ENCODE data around the gene CACNA1C. TPM values are rescaled to one million over a fixed set of nuclear protein-coding genes. Genes with fewer than 3 reads are reported as not detected.

CACNA1C gene
- total RNA-seq, 2 donors from 2014 or later, result 70.0 to 127 TPM

- H3K4me1 ChIP-seq (ENCODE audit: control insufficient read depth in 1 of 2, low read depth in 2 of 2), result no peaks in the 10 kb centered on the region
- no peak for TF ChIP-seq CTCF (IDR thresholded peaks at IDR 0.05)
- H3K27me3 ChIP-seq (replicated peaks; ENCODE audit: insufficient read depth), result no peaks in the 10 kb centered on the region
- no peak for DNase-seq (ENCODE audit: low spot score)
- no peak overlapping the region for H3K27ac ChIP-seq
- no peak for ATAC-seq (ENCODE audit: insufficient number of reproducible peaks, low FRiP score, low read depth)
- no peaks in the 10 kb centered on the region for H3K9me3 ChIP-seq
- no peaks in the 10 kb centered on the region for H3K36me3 ChIP-seq
- no peak overlapping the region for H3K4me3 ChIP-seq
These were observed 451.0 kb downstream of the CACNA1C start for GRCh38 chr12:2503762-2504161.

GRCh38 chr12:2504577-2504976 is 451.8 kb downstream of the CACNA1C start:
- H3K27me3 ChIP-seq (replicated peaks; ENCODE audit: insufficient read depth), result no peaks in the 10 kb centered on the region
- H3K4me3 ChIP-seq, result no peak overlapping the region
- ATAC-seq (ENCODE audit: insufficient number of reproducible peaks, low FRiP score, low read depth) (no peak), DNase-seq (ENCODE audit: low spot score) (no peak)
- H3K27ac ChIP-seq, result no peak overlapping the region
- H3K36me3 ChIP-seq, result no peaks in the 10 kb centered on the region
- no peaks in the 10 kb centered on the region for H3K4me1 ChIP-seq (ENCODE audit: control insufficient read depth in 1 of 2, low read depth in 2 of 2)
- H3K9me3 ChIP-seq, result no peaks in the 10 kb centered on the region
- no peak for TF ChIP-seq CTCF (IDR thresholded peaks at IDR 0.05)

GRCh38 chr12:2507814-2508213 is 455.0 kb downstream of the CACNA1C start:
- Histone ChIP-seq H3K9me3 (no peaks in the 10 kb centered on the region), H3K4me3 (no peak overlapping the region), H3K36me3 (peaks cover under 1% of the 10 kb centered on the region), H3K27me3 (replicated peaks; ENCODE audit: insufficient read depth) (no peaks in the 10 kb centered on the region), H3K4me1 (ENCODE audit: control insufficient read depth in 1 of 2, low read depth in 2 of 2) (no peaks in the 10 kb centered on the region), H3K27ac (no peak overlapping the region)
- no peak for TF ChIP-seq CTCF (IDR thresholded peaks at IDR 0.05)
- DNase-seq (ENCODE audit: low spot score) (no peak), ATAC-seq (ENCODE audit: insufficient number of reproducible peaks, low FRiP score, low read depth) (no peak)

DNA sequence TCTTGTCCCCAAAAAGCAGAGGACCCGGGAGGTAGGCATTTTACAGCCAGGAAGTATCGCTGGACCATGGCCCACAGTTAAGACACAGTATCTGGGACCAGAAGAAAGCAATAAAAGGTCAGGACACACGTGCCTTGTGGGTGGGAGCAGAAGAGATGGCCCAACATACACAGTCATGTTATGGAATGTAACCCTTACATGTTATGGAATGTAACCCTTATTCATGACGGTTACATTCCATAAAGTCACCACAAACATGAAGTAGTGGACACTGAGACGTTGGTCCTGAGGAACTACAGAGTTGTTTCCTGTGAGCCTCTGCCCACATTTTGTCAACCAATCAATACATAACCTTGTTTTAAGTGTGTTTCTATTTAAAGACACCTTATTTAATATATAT is 456.4 kb downstream of the CACNA1C start:
- DNase-seq (ENCODE audit: low spot score), result no peak
- Histone ChIP-seq H3K27ac (no peak overlapping the region), H3K36me3 (peaks cover 11% of the 10 kb centered on the region), H3K27me3 (replicated peaks; ENCODE audit: insufficient read depth) (no peaks in the 10 kb centered on the region), H3K9me3 (no peaks in the 10 kb centered on the region), H3K4me1 (ENCODE audit: control insufficient read depth in 1 of 2, low read depth in 2 of 2) (no peaks in the 10 kb centered on the region), H3K4me3 (no peak overlapping the region)
- no peak for TF ChIP-seq CTCF (IDR thresholded peaks at IDR 0.05)
- no peak for ATAC-seq (ENCODE audit: insufficient number of reproducible peaks, low FRiP score, low read depth)

GRCh38 chr12:2510045-2510444 is 457.3 kb downstream of the CACNA1C start:
- no peaks in the 10 kb centered on the region for H3K27me3 ChIP-seq (replicated peaks; ENCODE audit: insufficient read depth)
- no peak for TF ChIP-seq CTCF (IDR thresholded peaks at IDR 0.05)
- H3K36me3 ChIP-seq, result peaks cover 13% of the 10 kb centered on the region
- no peak for ATAC-seq (ENCODE audit: insufficient number of reproducible peaks, low FRiP score, low read depth)
- no peaks in the 10 kb centered on the region for H3K9me3 ChIP-seq
- H3K4me1 ChIP-seq (ENCODE audit: control insufficient read depth in 1 of 2, low read depth in 2 of 2), result no peaks in the 10 kb centered on the region
- H3K27ac ChIP-seq, result no peak overlapping the region
- H3K4me3 ChIP-seq, result no peak overlapping the region
- no peak for DNase-seq (ENCODE audit: low spot score)

Measured in thoracic aorta (tissue), 2 donors.